ENCODE data around the gene OGDH.
"Not testable (repeated sequence)": the region's sequence is repeated elsewhere in the genome, so short reads cannot be mapped to it uniquely, and the experiment has no call there.

The OGDH gene

GRCh38 chr7:44606341-44607140 is at the start of gene OGDH:
OGDH (plus strand) TSS chr7:44606627; CDS start chr7:44624344, 17,717 bp downstream.
- DNase-seq (ENCODE audit: low read depth in 2 of 2, low spot score in 1 of 2) = peak; percentile 99

- no peak for DNase-seq (ENCODE audit: low read depth in 2 of 2, low spot score in 1 of 2)
Observed at GRCh38 chr7:44557485-44557884, 48.9 kb upstream of the OGDH start.

- DNase-seq (ENCODE audit: low read depth in 2 of 2, low spot score in 1 of 2) = no peak
Observed at GRCh38 chr7:44559485-44559884, 46.9 kb upstream of the OGDH start.

GRCh38 chr7:44561481-44561880 is 44.9 kb upstream of the OGDH start:
- no peak for DNase-seq (ENCODE audit: low read depth in 2 of 2, low spot score in 1 of 2)

- DNase-seq (ENCODE audit: low read depth in 2 of 2, low spot score in 1 of 2) = no peak
Observed at GRCh38 chr7:44561962-44562621, 44.3 kb upstream of the OGDH start.

- not testable (repeated sequence) for DNase-seq (ENCODE audit: low read depth in 2 of 2, low spot score in 1 of 2)
Observed at GRCh38 chr7:44562622-44562962, 43.8 kb upstream of the OGDH start.

GRCh38 chr7:44563171-44563679 is 43.2 kb upstream of the OGDH start:
- no peak for DNase-seq (ENCODE audit: low read depth in 2 of 2, low spot score in 1 of 2)

GRCh38 chr7:44564606-44565005 is 41.8 kb upstream of the OGDH start:
- no peak for DNase-seq (ENCODE audit: low read depth in 2 of 2, low spot score in 1 of 2)

- peak in 1 of 2 donors; percentile 29 for DNase-seq (ENCODE audit: low read depth in 2 of 2, low spot score in 1 of 2)
Observed at GRCh38 chr7:44565097-44565794, 41.2 kb upstream of the OGDH start.

GRCh38 chr7:44565795-44566559 is 40.5 kb upstream of the OGDH start:
- no peak for DNase-seq (ENCODE audit: low read depth in 2 of 2, low spot score in 1 of 2)

- DNase-seq (ENCODE audit: low read depth in 2 of 2, low spot score in 1 of 2) = no peak
Observed at GRCh38 chr7:44566680-44567079, 39.7 kb upstream of the OGDH start.

GRCh38 chr7:44567884-44568283 is 38.5 kb upstream of the OGDH start:
- DNase-seq (ENCODE audit: low read depth in 2 of 2, low spot score in 1 of 2) = no peak

GRCh38 chr7:44568771-44569560 is 37.5 kb upstream of the OGDH start:
- DNase-seq (ENCODE audit: low read depth in 2 of 2, low spot score in 1 of 2) = no peak

GRCh38 chr7:44569959-44570358 is 36.5 kb upstream of the OGDH start:
- no peak for DNase-seq (ENCODE audit: low read depth in 2 of 2, low spot score in 1 of 2)

- DNase-seq (ENCODE audit: low read depth in 2 of 2, low spot score in 1 of 2) = no peak
Observed at GRCh38 chr7:44572771-44573170, 33.7 kb upstream of the OGDH start.

GRCh38 chr7:44573464-44574286 is 32.8 kb upstream of the OGDH start, which contains the start of gene DDX56:
DDX56 (minus strand) TSS chr7:44573908; CDS start chr7:44573895, 13 bp downstream.
- peak; percentile 72 to 89 for DNase-seq (ENCODE audit: low read depth in 2 of 2, low spot score in 1 of 2)

GRCh38 chr7:44574287-44574872 is 32.0 kb upstream of the OGDH start:
- DNase-seq (ENCODE audit: low read depth in 2 of 2, low spot score in 1 of 2) = no peak

- DNase-seq (ENCODE audit: low read depth in 2 of 2, low spot score in 1 of 2) = no peak
Observed at GRCh38 chr7:44575054-44575453, 31.4 kb upstream of the OGDH start.

GRCh38 chr7:44576228-44576627 is 30.2 kb upstream of the OGDH start:
- DNase-seq (ENCODE audit: low read depth in 2 of 2, low spot score in 1 of 2) = no peak

Data from stimulated activated CD8-positive, alpha-beta memory T cell treated with anti-CD3 and anti-CD28 coated beads, Interleukin-4, amount 100 ng/mL, for 1 hour (primary cell).